IMR-90 (cell line): ENCODE measurements around the gene GMCL1. TPM values are rescaled to one million over a fixed set of nuclear protein-coding genes. Genes with fewer than 3 reads are reported as not detected.

Source experiments
- ATAC-seq: fragments of 200-7000 bp; cut with Tn5 transposase; 2 replicates; pipeline ENCODE4 v1.9.1; 2020; ENCODE audit warnings: low read depth, mild to moderate bottlenecking, moderate library complexity
- BruUV-seq: library from RNA; stranded (reverse); fragments of 400-500 nt; replicated peaks from 2 replicates; lab custom pipeline; 2021; lab: Mats Ljungman, UMichigan
- CTCF ChIA-PET: fragments of 300-600 bp; formaldehyde crosslinking; extraction: SDS; loops from one replicate; lab custom pipeline; 2021; ENCODE audit warnings: antibody characterized with exemption; lab: Yijun Ruan, JAX
- POLR2A ChIA-PET: fragments of 300-600 bp; sonication (Branson Sonifier 250); formaldehyde crosslinking; loops from one replicate; lab custom pipeline; 2022; ENCODE audit warnings: antibody characterized with exemption; ENCODE audit not compliant: unreplicated experiment; lab: Charles Lee
- DNase-seq: peaks from one replicate; pipeline ENCODE4 v3.0.0; 2013
- H2AFZ ChIP-seq: replicated peaks from 2 replicates; pipeline ENCODE3; 2013; ENCODE audit warnings: low read length, mild to moderate bottlenecking; ENCODE audit not compliant: poor library complexity
- H2AK5ac ChIP-seq: 2 replicates; pipeline ENCODE4 v1.6.1; 2013; ENCODE audit warnings: low read depth, low read length, inconsistent platforms
- H2AK9ac ChIP-seq: replicated peaks from 2 replicates; pipeline ENCODE3; 2013; ENCODE audit warnings: mild to moderate bottlenecking, low read depth, low read length, moderate library complexity; ENCODE audit not compliant: poor library complexity
- H2BK120ac ChIP-seq: 2 replicates; pipeline ENCODE4 v1.6.1; 2013; ENCODE audit warnings: low read depth, low read length, inconsistent platforms
- H2BK15ac ChIP-seq: 3 replicates; pipeline ENCODE4 v1.6.1; 2013; ENCODE audit warnings: low read depth, low read length, inconsistent platforms
- H2BK20ac ChIP-seq: 2 replicates; pipeline ENCODE4 v1.6.1; 2013; ENCODE audit warnings: low read depth, mild to moderate bottlenecking, inconsistent platforms, low read length, moderate library complexity
- H2BK5ac ChIP-seq: 2 replicates; pipeline ENCODE4 v1.6.1; 2013; ENCODE audit warnings: mild to moderate bottlenecking, low read depth, low read length, inconsistent platforms; ENCODE audit not compliant: poor library complexity, severe bottlenecking
- H3K14ac ChIP-seq: replicated peaks from 2 replicates; pipeline ENCODE4 v1.6.1; 2013; ENCODE audit warnings: low read depth, low read length, inconsistent platforms
- H3K18ac ChIP-seq: 2 replicates; pipeline ENCODE4 v1.6.1; 2013; ENCODE audit warnings: low read depth, low read length, control low read depth
- H3K23ac ChIP-seq: 2 replicates; pipeline ENCODE4 v1.6.1; 2013; ENCODE audit warnings: low read depth, low read length, inconsistent platforms
- H3K27ac ChIP-seq: 2 replicates; pipeline ENCODE4 v1.5.1; 2013; ENCODE audit warnings: mild to moderate bottlenecking, control low read depth, low read length; ENCODE audit not compliant: insufficient read depth
- H3K27me3 ChIP-seq: 2 replicates; pipeline ENCODE4 v1.6.1; 2013; ENCODE audit warnings: low read length; ENCODE audit not compliant: control insufficient read depth, insufficient read depth
- H3K36me3 ChIP-seq: 2 replicates; pipeline ENCODE4 v1.6.1; 2013; ENCODE audit warnings: low read length, mixed read lengths; ENCODE audit not compliant: control insufficient read depth, insufficient read depth
- H3K4ac ChIP-seq: 2 replicates; pipeline ENCODE4 v1.6.1; 2013; ENCODE audit warnings: low read depth, low read length, inconsistent platforms
- H3K4me1 ChIP-seq: 2 replicates; pipeline ENCODE4 v1.6.1; 2013; ENCODE audit warnings: low read length, mixed read lengths; ENCODE audit not compliant: control insufficient read depth, insufficient read depth
- H3K4me2 ChIP-seq: 2 replicates; pipeline ENCODE4 v1.6.1; 2013; ENCODE audit warnings: low read depth, mild to moderate bottlenecking, control low read depth, low read length, moderate library complexity
- H3K4me3 ChIP-seq: 2 replicates; pipeline ENCODE4 v1.5.1; 2013; ENCODE audit warnings: low read depth, mild to moderate bottlenecking, control low read depth, low read length, moderate library complexity; ENCODE audit not compliant: insufficient read depth
- H3K56ac ChIP-seq: 2 replicates; pipeline ENCODE4 v1.6.1; 2013; ENCODE audit warnings: low read length, inconsistent platforms; ENCODE audit not compliant: insufficient read depth; ENCODE audit errors: extremely low read depth
- H3K79me1 ChIP-seq, 2 experiments: 2 replicates each; pipeline ENCODE4 v1.6.1; 2013; ENCODE audit warnings: low read length in 2 of 2, inconsistent platforms in 1 of 2, low read depth in 1 of 2
- H3K9ac ChIP-seq: 2 replicates; pipeline ENCODE4 v1.6.1; 2013; ENCODE audit warnings: low read depth, low read length, control low read depth
- H3K9me1 ChIP-seq: 2 replicates; pipeline ENCODE4 v1.6.1; 2013; ENCODE audit warnings: low read length, inconsistent platforms; ENCODE audit not compliant: insufficient read depth
- H3K9me3 ChIP-seq: 2 replicates; pipeline ENCODE4 v1.6.1; 2013; ENCODE audit warnings: low read length; ENCODE audit not compliant: control insufficient read depth, insufficient read depth
- H4K20me1 ChIP-seq: 2 replicates; pipeline ENCODE4 v1.6.1; 2013; ENCODE audit warnings: low read length, inconsistent platforms; ENCODE audit not compliant: insufficient read depth
- H4K5ac ChIP-seq: 2 replicates; pipeline ENCODE4 v1.6.1; 2013; ENCODE audit warnings: mild to moderate bottlenecking, low read depth, low read length, control low read depth
- H4K8ac ChIP-seq, 2 experiments: 2 replicates each; pipeline ENCODE4 v1.6.1; 2013; ENCODE audit warnings: low read depth in 2 of 2, low read length in 2 of 2, control low read depth in 1 of 2, inconsistent platforms in 1 of 2
- H4K91ac ChIP-seq: 2 replicates; pipeline ENCODE4 v1.6.1; 2013; ENCODE audit warnings: low read depth, low read length, inconsistent platforms; ENCODE audit not compliant: insufficient read depth
- BHLHE40 ChIP-seq: fragments of 150-350 bp; IDR thresholded peaks from 2 replicates; pipeline ENCODE4 v1.6.1; 2016; ENCODE audit warnings: mild to moderate bottlenecking, low read depth, low read length
- CEBPB ChIP-seq: IDR thresholded peaks from 2 replicates; pipeline ENCODE4 v1.6.1; 2012; ENCODE audit warnings: low read depth, low read length, improper control_type of control experiment
- CHD1 ChIP-seq: IDR thresholded peaks from 2 replicates; pipeline ENCODE4 v1.6.1; 2012; ENCODE audit warnings: low read depth, low read length, improper control_type of control experiment
- CTCF ChIP-seq: conservative IDR thresholded peaks from 2 replicates; pipeline ENCODE4 v1.5.1; 2012; ENCODE audit warnings: mild to moderate bottlenecking, low read depth, low read length, improper control_type of control experiment
- FOS ChIP-seq: fragments of 150-350 bp; IDR thresholded peaks from 2 replicates; pipeline ENCODE4 v1.6.1; 2016; ENCODE audit warnings: low read depth, low read length
- MAFK ChIP-seq: IDR thresholded peaks from 2 replicates; pipeline ENCODE4 v1.6.1; 2012; ENCODE audit warnings: low read depth, low read length, improper control_type of control experiment
- MAZ ChIP-seq: IDR thresholded peaks from 2 replicates; pipeline ENCODE4 v1.6.1; 2012; ENCODE audit warnings: low read depth, mild to moderate bottlenecking, low read length, improper control_type of control experiment, moderate library complexity, borderline replicate concordance
- NFE2L2 ChIP-seq: fragments of 150-350 bp; IDR thresholded peaks from 2 replicates; pipeline ENCODE4 v1.6.1; 2016; ENCODE audit warnings: low read depth, mild to moderate bottlenecking, low read length
- POLR2A ChIP-seq: IDR thresholded peaks from 2 replicates; pipeline ENCODE4 v1.6.1; 2012; ENCODE audit warnings: mild to moderate bottlenecking, low read depth, low read length
- RAD21 ChIP-seq: IDR thresholded peaks from 2 replicates; pipeline ENCODE4 v1.6.1; 2012; ENCODE audit warnings: low read length, improper control_type of control experiment
- RCOR1 ChIP-seq: IDR thresholded peaks from 2 replicates; pipeline ENCODE4 v1.6.1; 2012; ENCODE audit warnings: mild to moderate bottlenecking, low read length, improper control_type of control experiment; ENCODE audit not compliant: insufficient replicate concordance
- RFX5 ChIP-seq: IDR thresholded peaks from 2 replicates; pipeline ENCODE4 v1.8.0; 2012; ENCODE audit warnings: low read depth, mild to moderate bottlenecking, low read length, moderate library complexity
- SMC3 ChIP-seq: fragments of 150-350 bp; IDR thresholded peaks from 2 replicates; pipeline ENCODE4 v1.6.1; 2016; ENCODE audit warnings: low read depth, mild to moderate bottlenecking, antibody characterized with exemption, low read length, moderate library complexity
- USF2 ChIP-seq: fragments of 150-350 bp; IDR thresholded peaks from 2 replicates; pipeline ENCODE4 v1.6.1; 2017; ENCODE audit warnings: mild to moderate bottlenecking, antibody characterized with exemption, low read length, low read depth
- WGBS, 2 experiments: methylation state at CpG; one replicate each; pipeline versions ENCODE4 v1.1.5 to v1.1.7; 2013; ENCODE audit warnings: missing lambda C conversion rate in 2 of 2; ENCODE audit not compliant: insufficient read length in 1 of 2; ENCODE audit errors: extremely low coverage in 2 of 2; 5-methylcytosine and 5-hydroxymethylcytosine counted together
- dilution Hi-C: fragments of 300-500 bp; cut with HindIII; formaldehyde crosslinking; loops from one replicate; pipeline ENCODE4 v1.14.3; 2018; ENCODE audit warnings: low sequenced_read_pairs; ENCODE audit not compliant: unreplicated experiment
- in situ Hi-C: fragments of 300-500 bp; cut with MboI; formaldehyde crosslinking; loops from 3 replicates; pipeline ENCODE4 v1.14.3; 2019; ENCODE audit warnings: low sequenced_read_pairs, inconsistent platforms, mixed read lengths
- intact Hi-C: fragments of 100-400 bp; cut with micrococcal nuclease; formaldehyde crosslinking; loops from 2 replicates; pipeline ENCODE4 v1.10.0; 2022
- polyA plus RNA-seq, 3 experiments: library from polyadenylated mRNA; depleted of rRNA; stranded (reverse); fragments of >200 nt; gene quantifications; 2 replicates each; pipeline ENCODE4 v1.2.3, GENCODE V29; 2012; ENCODE audit warnings: low replicate concordance in 1 of 3
- total RNA-seq: library from RNA; depleted of rRNA; stranded (reverse); fragments of >200 nt; gene quantifications from 2 replicates; pipeline ENCODE4 v1.2.3, GENCODE V29; 2012
- TF ChIP-seq, protein P1 (sequence below): fragments of 150-350 bp; IDR thresholded peaks from 2 replicates; pipeline ENCODE4 v1.6.1; 2016; ENCODE audit warnings: low read depth, mild to moderate bottlenecking, low read length, moderate library complexity, borderline replicate concordance

Gene GMCL1
- total and polyA plus RNA-seq, 2 of the 4 experiments (the other 2 are of a cell fraction), result 2.8 to 3.4 TPM

- intact Hi-C loops, result no loop called here
- H3K4me1 ChIP-seq, result no peaks in the 10 kb centered on the region; the same call in 1 of the 2 replicates
- CTCF ChIA-PET, result no interaction called here
- H2AK5ac ChIP-seq, result no peak overlapping the region
- H3K36me3 ChIP-seq, result peaks cover 4% of the 10 kb centered on the region
- H4K20me1 ChIP-seq, result no peaks in the 10 kb centered on the region
- no peak overlapping the region for H2AFZ ChIP-seq
- peak overlapping the region; percentile 72 for H2BK5ac ChIP-seq
- no peak overlapping the region for H3K4me2 ChIP-seq
- H3K56ac ChIP-seq, result peak overlapping the region; percentile 12; the same call in 1 of the 2 replicates
- H3K9me1 ChIP-seq, result no peaks in the 10 kb centered on the region
- H3K79me1 ChIP-seq, result peaks cover 8 to 19% of the 10 kb centered on the region in 2 experiments; a peak in 3 of 4 replicates
- H3K9me3 ChIP-seq, result no peaks in the 10 kb centered on the region
- no peak overlapping the region for H4K5ac ChIP-seq
- H3K9ac ChIP-seq, result no peak overlapping the region
- WGBS, 2 experiments, result 60% methylated on average over 1 of the region's 3 CpGs; no CpG with 5 or more reads in 1 of the 2 experiments
- no peak overlapping the region; the same call in 1 of the 2 replicates for H3K18ac ChIP-seq
- no peak overlapping the region; the same call in 2 of the 3 replicates for H2BK15ac ChIP-seq
- H4K8ac ChIP-seq, result peak overlapping the region in 1 of 2 experiments; percentile 80; a peak in 3 of 4 replicates
- no peak overlapping the region for H4K91ac ChIP-seq
- peak overlapping the region; percentile 72; the same call in 1 of the 2 replicates for H3K14ac ChIP-seq
- dilution Hi-C loops, result no loop called here
- no peak overlapping the region for H2BK20ac ChIP-seq
- peak overlapping the region; percentile 87; the same call in 1 of the 2 replicates for H3K23ac ChIP-seq
- in situ Hi-C loops, result loop anchor here (5.0 to 25.0 kb wide), 3 partner anchors 154 to 319 kb away; partner anchors contain the start of gene TIA1
- no peak for ATAC-seq
- H2AK9ac ChIP-seq, result no peak overlapping the region
- peak overlapping the region; percentile 59; the same call in 1 of the 2 replicates for H2BK120ac ChIP-seq
- no TSS peak for BruUV-seq
- POLR2A ChIA-PET, result no interaction called here
- DNase-seq, result no peak
- H3K4ac ChIP-seq, result peak overlapping the region; percentile 63; the same call in 1 of the 2 replicates
- no peak overlapping the region for H3K4me3 ChIP-seq
- H3K27me3 ChIP-seq, result no peaks in the 10 kb centered on the region
- H3K27ac ChIP-seq, result no peak overlapping the region; the same call in 1 of the 2 replicates
- TF ChIP-seq MAFK (no peak), CHD1 (no peak), RCOR1 (no peak), CEBPB (no peak), SMC3 (no peak), USF2 (no peak), RAD21 (no peak), RFX5 (no peak), NFE2L2 (no peak), FOS (no peak), MAZ (no peak), CTCF (no peak), BHLHE40 (no peak), POLR2A (no peak)
- TF ChIP-seq, protein P1, sequence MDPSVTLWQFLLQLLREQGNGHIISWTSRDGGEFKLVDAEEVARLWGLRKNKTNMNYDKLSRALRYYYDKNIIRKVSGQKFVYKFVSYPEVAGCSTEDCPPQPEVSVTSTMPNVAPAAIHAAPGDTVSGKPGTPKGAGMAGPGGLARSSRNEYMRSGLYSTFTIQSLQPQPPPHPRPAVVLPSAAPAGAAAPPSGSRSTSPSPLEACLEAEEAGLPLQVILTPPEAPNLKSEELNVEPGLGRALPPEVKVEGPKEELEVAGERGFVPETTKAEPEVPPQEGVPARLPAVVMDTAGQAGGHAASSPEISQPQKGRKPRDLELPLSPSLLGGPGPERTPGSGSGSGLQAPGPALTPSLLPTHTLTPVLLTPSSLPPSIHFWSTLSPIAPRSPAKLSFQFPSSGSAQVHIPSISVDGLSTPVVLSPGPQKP, result no peak
These were observed 88.9 kb downstream of the GMCL1 start for GRCh38 chr2:69918401-69918800.
